Lung microvascular endothelial cell (primary cell): Measurements from ENCODE around the gene RBM38. TPM values are rescaled to one million over a fixed set of nuclear protein-coding genes. Genes with fewer than 3 reads are reported as not detected.
"Not testable (repeated sequence)": the region's sequence is repeated elsewhere in the genome, so short reads cannot be mapped to it uniquely, and the experiment has no call there.

ENCODE experiments used
- DNase-seq, 2 donors: peaks; one replicate each; pipeline versions ENCODE4 v3.0.0 to v3.0.0-alpha.2; 2010; ENCODE audit warnings: low read depth in 2 of 2
- total RNA-seq: library from RNA; depleted of rRNA; stranded (reverse); fragments of >200 nt; gene quantifications from 2 replicates; pipeline ENCODE4 v1.2.1, GENCODE V29; 2014

Gene RBM38
- total RNA-seq: 10.2 and 11.7 TPM in 2 replicates

DNA sequence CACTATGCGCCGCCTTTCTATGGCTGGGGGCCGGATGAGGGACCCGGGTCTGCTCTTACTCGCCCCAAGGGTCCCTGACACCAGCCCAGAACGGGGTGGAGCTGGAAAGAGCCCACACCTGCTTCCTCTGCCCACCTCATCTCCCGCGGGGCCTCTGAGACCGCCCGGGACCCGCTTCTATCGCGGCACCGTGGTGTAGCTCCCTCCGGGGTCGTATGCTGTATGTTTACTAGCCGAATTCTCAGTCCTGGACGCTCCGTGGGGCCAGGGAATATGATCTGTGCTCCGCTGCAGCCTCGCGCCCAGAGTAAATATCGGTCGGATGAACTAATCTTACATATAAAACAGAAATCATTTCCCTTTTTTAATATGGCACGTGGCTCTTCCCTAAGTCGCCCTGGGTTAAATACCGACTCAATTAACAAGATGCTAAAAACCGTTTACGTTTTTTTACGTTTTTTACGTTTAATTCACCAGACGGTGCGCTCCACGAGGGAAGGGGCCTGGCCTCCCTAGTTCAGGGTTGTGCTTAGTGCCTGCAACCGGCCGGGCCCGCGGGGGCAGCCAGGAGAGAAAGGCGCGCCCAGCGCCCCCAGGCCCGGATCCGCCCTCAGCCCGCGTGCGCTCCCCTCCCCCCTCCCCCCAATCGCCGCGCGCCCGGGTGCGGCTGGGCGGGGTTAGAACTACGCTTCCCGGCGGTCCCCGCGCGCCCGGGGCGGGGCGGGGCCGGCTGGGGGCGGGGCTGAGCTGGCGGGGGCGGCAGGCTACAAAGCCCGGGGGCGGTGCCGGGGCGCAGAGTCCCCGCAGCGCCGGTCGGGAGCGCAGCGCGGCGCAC lies at the start of gene RBM38:
RBM38 (plus strand) TSS at position 793 of the 835 bp plus-strand sequence. CDS start 186 bp downstream, outside the sequence.
- DNase-seq: peak; percentile 67 to 77

DNA sequence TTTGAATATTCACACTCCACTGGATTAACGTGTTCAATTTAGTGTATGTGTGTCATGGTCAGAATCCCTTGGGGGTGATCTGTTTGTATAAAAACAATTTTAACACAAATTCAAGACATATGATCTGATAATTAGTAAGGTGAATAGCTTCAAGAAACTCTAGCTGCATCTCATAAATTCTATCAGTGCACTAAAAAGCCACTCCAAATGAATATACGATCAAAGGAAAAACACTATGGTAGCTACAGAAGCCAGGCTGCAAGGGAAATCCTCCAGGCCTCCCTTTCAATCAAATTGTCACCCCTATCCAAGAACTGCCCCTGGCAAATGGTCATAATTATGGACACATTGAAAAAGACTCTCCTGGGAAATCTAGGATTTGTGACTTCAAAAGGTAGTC lies 49.5 kb upstream of the RBM38 start:
- DNase-seq: no peak

DNA sequence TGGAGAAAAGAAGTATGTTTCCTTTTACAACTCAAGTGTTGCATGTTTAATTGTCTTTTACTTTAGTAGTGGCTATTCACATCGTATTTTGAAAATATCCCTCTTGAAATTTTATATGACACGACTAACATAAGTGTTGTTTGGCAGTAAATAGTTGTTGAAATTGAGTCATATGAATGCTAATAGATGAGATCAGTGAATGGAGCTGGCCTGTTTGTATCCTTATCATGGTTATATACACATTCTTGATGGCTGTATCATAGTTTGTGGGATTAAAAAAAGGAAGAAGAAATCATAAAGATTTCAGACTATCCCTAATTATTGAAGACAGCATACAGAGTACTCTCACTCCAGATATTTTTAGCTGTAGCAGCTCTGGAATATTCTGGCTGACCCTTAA lies 48.4 kb upstream of the RBM38 start:
- DNase-seq: no peak

DNA sequence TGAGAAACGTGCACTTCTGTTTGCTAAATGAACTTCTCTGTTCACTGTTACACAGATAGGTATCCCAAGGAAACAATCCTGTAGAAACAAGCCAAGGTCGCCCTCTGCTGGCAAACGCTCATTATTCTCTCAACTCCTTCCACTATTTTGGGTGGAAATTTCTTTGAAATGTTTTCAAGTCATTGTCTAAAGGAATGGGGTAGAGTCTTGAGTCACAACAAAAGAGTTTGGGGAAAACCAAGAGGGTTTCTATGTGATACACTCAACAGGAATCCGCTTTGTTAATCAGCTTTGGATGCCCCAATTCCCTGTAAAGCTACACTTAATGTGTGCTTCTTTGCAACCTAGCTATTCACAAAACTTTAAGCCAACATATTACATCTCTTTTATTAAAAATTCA lies 44.7 kb upstream of the RBM38 start:
- peak; percentile 63 to 73 for DNase-seq

DNA sequence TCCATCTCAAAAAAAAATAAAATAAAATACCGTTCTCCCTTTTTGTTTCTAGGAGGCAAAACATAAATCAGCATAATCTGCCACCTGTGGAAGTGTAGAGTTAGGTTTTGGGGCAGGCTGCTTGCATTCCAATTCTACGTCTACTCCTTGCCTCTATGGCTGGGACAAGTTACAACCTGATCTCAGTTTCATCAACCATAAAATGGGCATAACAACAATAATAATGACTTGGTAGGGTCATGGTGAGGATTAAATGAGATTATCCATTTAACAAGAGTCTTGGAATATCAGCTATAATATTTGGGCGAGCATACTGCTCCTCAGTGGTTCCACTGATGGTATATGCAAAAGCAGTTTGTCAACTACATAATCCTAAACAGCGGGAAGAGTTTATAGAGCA lies 43.8 kb upstream of the RBM38 start:
- DNase-seq: no peak

DNA sequence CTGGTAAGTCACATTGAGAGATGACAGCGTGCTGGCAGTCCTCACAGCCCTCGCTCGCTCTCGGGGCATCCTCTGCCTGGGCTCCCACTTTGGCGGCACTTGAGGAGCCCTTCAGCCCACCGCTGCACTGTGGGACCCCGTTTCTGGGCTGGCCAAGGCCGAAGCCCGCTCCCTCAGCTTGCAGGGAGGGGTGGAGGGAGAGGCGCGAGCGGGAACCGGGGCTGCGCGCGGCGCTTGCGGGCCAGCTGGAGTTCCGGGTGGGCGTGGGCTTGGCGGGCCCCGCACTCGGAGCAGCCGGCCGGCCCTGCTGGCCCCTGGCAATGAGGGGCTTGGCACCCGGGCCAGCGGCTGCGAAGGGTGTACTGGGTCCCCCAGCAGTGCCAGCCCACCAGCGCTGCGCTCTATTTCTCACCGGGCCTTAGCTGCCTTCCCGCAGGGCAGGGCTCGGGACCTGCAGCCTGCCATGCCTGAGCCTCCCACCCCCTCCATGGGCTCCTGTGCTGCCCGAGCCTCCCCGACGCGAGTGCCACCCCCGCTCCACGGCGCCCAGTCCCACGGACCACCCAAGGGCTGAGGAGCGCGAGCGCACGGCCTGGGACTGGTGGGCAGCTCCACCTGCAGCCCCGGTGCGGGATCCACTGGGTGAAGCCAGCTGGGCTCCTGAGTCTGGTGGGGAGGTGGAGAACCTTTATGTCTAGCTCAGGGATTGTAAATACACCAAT lies 42.8 kb upstream of the RBM38 start:
- not testable (repeated sequence) for DNase-seq

GRCh38 chr20:57348922-57349574 lies 42.1 kb upstream of the RBM38 start:
- DNase-seq: not testable (repeated sequence)

DNA sequence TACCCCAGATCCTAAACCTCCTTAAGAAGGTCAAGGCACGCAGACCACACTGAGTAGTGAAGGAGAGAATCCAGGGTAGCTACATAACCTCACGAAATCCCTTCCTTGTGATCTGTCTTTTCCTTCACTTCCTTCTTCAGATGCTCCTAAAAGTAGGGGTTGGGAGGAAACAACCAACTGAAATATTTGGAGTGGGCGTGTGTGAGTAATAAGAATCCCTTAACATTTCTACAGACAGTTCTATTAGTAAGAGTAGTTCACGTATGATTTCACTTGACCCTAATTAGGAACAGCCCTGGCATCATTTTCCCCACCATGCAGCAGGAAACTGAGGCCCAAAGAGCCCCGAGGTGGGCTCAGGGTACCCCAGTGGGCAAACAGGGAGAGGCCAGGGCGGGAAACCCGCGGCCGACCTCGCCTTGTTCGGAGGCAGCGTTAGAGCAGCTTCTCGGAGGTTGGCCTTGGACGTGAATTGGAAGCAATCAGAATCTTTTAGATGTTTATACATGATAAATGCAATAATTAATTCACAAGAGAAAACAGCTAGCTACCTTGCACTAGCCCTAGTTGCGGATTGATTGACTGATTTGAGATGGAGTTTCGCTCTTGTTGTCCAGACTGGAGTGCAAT lies 41.0 kb upstream of the RBM38 start:
- DNase-seq: no peak

GRCh38 chr20:57350726-57351041 lies 40.5 kb upstream of the RBM38 start:
- not testable (repeated sequence) for DNase-seq

DNA sequence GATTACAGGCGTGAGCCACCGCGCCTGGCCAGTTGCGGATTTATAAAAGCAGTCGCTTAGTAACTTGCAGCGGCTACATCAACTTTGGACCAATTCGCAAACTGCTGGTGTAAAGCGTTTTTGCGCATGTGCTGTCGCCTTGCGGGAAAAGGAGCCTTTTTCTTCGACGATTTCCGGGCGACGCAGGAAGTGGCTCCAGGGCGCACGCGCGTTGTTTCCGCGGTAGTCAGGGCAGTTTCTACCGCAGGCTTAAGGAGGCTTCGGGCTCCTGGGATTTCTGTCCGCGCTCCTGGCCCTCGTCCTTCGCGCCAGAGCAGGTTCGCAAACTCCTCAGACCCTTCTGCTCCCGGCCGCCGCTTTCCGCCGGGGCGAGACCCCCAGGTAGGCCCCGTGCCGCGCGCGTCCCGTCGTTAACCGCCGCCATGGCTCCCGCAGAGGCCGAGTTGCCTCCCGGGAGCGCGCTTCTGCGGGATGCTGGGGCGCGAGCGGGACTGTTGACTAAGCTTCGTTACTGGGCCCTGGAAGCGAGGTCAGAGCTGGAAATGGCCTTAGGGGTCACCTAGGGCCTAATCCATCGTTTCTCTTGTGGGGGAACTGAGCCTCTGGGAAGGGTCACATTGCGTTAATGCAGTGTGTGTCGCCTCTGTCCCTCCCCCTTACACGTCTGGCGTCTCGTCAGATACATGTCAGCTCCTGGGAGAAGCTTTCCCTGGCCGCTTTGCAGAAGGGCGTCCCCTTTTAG lies 40.0 kb upstream of the RBM38 start, which contains the start of gene RAE1:
RAE1 (plus strand) TSS at position 214 of the 742 bp plus-strand sequence. CDS start 2,784 bp downstream, outside the sequence.
- peak; percentile 93 to 94 for DNase-seq

DNA sequence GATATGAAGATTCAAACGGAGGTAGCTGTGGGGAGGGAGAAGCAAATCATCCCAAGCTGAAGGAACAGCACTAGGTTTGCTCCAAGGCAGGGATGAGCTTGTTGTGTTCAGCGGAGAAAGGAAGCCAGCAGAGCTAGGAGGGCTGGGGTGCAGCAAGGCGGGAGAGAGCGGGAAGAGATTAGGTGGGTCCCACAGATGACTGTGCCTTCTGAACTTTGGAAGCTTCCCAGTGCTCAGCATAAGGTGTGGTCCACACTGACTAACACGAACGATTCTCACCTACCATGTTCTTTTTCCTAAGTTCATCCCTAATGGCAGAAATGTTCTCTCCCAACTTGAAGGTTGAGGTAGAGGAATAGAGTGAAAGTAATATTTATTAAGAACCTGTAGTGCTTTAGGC lies 38.9 kb upstream of the RBM38 start:
- no peak for DNase-seq

- DNase-seq: no peak
These were observed 37.8 kb upstream of the RBM38 start for GRCh38 chr20:57353351-57353750.

GRCh38 chr20:57361517-57361916 lies 29.7 kb upstream of the RBM38 start:
- DNase-seq: peak; percentile 12 to 77

- no peak for DNase-seq
These were observed 26.7 kb upstream of the RBM38 start for GRCh38 chr20:57364451-57364850.

- DNase-seq: no peak
These were observed 21.6 kb upstream of the RBM38 start for GRCh38 chr20:57369596-57369995.

- no peak for DNase-seq
These were observed 20.9 kb upstream of the RBM38 start for GRCh38 chr20:57370316-57370715.

- DNase-seq: no peak
These were observed 19.8 kb upstream of the RBM38 start for GRCh38 chr20:57371363-57371762.

GRCh38 chr20:57372157-57372556 lies 19.0 kb upstream of the RBM38 start:
- DNase-seq: no peak

DNA sequence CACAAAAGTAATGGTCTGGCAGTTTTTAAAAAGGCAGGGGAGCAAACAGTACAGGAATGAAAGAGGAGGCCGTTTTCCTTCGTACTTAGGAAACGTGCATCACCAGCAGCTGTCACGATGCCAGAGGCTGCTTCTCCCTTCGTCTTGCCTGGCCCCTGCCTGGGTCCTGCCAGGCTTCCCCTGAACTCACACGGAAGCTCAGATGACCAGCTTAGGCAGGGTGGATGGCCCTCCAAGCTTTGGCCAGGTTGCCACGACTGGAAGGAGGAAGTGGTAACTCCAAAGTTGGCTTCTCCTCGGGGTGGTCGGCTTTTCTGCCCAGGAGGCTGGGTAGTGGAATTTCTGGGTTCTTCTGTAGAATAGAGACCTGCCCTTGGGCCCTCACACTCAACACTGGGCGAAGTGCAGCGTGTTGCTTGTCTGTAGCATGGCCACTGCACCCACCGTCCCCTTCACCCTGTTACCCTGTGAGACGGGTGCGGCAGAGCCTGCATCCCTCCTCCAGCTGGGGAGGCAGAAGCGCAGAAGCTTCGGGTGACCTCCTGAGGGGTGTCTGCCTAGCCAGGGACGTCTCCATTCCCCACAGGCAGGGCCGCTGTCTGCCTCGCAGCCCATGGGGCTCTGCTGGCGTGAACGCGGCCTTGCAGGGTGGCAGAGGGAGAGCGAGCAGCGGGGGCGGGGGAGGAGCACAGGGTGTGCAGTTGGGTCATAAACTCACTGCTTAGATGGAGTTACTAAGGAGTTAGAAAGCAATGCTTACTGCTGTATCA lies 18.4 kb upstream of the RBM38 start:
- no peak for DNase-seq

- DNase-seq: no peak
These were observed 16.8 kb upstream of the RBM38 start for GRCh38 chr20:57374343-57374930.
